GM12801 (cell line): ENCODE measurements around the gene LRP1.

Source experiments
- CTCF ChIP-seq: IDR thresholded peaks from one replicate; pipeline ENCODE4 v1.5.1; 2011; ENCODE audit warnings: control low read depth; ENCODE audit not compliant: insufficient read length; ENCODE audit errors: extremely low read depth

The LRP1 gene

GRCh38 chr12:57236201-57236924 is 108.1 kb downstream of the LRP1 start:
- TF ChIP-seq CTCF: no peak

GRCh38 chr12:57236925-57237595 is 108.8 kb downstream of the LRP1 start:
- no peak for TF ChIP-seq CTCF

GRCh38 chr12:57237596-57237931 is 109.3 kb downstream of the LRP1 start:
- no peak for TF ChIP-seq CTCF

- TF ChIP-seq CTCF: no peak
Observed at GRCh38 chr12:57237932-57238853, 109.9 kb downstream of the LRP1 start.

- TF ChIP-seq CTCF: peak; percentile 93
Observed at GRCh38 chr12:57238854-57239554, 110.7 kb downstream of the LRP1 start.

GRCh38 chr12:57239587-57240065 is 111.3 kb downstream of the LRP1 start:
- no peak for TF ChIP-seq CTCF
